ENCODE data around the gene SS18L1.

SS18L1 gene

DNA sequence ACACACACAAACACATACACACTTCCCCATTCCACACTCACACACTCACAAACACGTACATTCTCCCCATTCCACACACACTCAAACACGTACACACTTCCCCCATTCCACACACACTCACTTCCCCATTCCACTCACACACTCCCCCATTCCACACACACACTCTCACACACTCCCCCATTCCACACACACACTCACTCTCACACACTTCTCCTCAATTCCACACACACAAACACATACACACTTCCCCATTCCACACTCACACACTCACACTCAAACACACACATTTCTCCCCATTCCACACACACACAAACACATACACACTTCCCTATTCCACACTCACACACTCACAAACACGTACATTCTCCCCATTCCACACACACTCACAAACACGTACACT lies 86.1 kb downstream of the SS18L1 start:
- FAIRE-seq: no peak

DNA sequence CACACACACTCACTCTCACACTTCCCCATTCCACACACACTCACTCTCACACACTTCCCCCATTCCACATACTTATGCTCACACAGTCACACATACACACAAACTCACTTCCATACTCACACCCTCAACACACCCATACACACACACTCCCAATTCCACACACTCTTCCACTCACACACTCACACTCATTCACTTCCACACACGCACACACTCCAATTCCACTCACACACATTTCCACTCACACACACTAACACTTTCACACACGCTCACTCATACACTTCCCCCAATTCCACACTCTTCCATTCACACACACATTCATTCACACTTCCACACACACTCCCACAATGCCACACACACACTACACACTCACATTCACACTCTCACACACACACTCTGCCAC lies 86.7 kb downstream of the SS18L1 start:
- FAIRE-seq: no peak

DNA sequence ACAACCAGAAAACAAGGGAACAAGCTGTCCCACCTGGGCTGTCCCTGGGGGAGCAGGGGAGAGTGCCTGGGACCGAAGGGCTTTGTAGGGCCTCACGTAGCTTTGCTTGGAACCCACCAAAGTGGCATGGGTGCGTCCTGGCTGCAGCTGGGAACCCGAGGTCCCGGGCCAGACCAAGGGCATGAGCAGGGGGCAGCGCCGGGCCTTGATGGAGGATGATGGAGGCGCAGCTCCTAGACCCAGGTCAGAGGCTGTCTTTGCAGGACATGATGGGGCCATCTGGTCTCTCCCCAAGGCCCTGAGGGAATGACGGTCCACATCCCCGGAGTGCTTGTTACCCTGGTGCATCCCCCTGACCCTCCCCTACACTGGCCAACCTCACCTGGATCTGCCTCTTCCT lies 87.1 kb downstream of the SS18L1 start:
- FAIRE-seq: no peak

DNA sequence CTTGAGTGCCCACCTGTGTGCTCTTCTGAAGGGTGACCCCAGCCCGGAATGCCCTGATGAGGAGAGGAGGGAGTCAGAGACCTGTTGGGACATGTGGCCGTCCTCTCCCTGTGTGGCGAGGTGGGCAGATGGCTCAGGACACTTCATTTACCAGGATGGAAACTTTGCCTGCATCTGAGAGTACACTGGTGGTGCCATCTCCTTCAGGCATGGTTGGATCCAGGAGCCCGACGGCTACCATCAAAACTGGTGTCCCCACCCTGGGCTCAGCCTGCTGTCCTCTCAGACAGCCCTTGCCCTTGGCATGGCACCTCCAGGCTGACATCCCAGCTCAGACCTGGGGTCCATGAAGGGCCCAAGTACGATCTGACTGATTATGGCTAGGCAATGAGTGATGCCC lies 87.7 kb downstream of the SS18L1 start:
- FAIRE-seq: no peak

All from A204.1 (cell line).